Fibroblast of lung (primary cell): Measurements from ENCODE around the gene ZBTB22. TPM values are rescaled to one million over a fixed set of nuclear protein-coding genes. Genes with fewer than 3 reads are reported as not detected.
"Not testable (repeated sequence)": the region's sequence is repeated elsewhere in the genome, so short reads cannot be mapped to it uniquely, and the experiment has no call there.

Experiments used
- DNase-seq, 2 donors: peaks; one replicate each; pipeline versions ENCODE4 v3.0.0 to v3.0.0-alpha.2; 2010; ENCODE audit warnings: low read depth in 2 of 2
- H2AFZ ChIP-seq: 2 replicates; pipeline ENCODE4 v1.5.1; 2012; ENCODE audit warnings: low read length, control low read depth, inconsistent platforms
- H3K27ac ChIP-seq: 2 replicates; pipeline ENCODE4 v1.5.1; 2011; ENCODE audit warnings: low read length, control low read depth; ENCODE audit not compliant: insufficient read depth
- H3K27me3 ChIP-seq: 2 replicates; pipeline ENCODE4 v1.5.1; 2011; ENCODE audit warnings: mild to moderate bottlenecking, low read length; ENCODE audit not compliant: control insufficient read depth, insufficient read depth
- H3K36me3 ChIP-seq: 2 replicates; pipeline ENCODE4 v1.5.1; 2011; ENCODE audit warnings: low read length; ENCODE audit not compliant: control insufficient read depth, insufficient read depth
- H3K4me1 ChIP-seq: 2 replicates; pipeline ENCODE4 v1.5.1; 2011; ENCODE audit warnings: low read length; ENCODE audit not compliant: control insufficient read depth, insufficient read depth; ENCODE audit errors: extremely low read depth
- H3K4me2 ChIP-seq: 2 replicates; pipeline ENCODE4 v1.5.1; 2011; ENCODE audit warnings: low read length, control low read depth; ENCODE audit not compliant: insufficient read depth; ENCODE audit errors: extremely low read depth
- H3K4me3 ChIP-seq, 4 experiments: fragments of 200-600 bp in 1 of 4; sonication (generic) in 1 of 4; replicated peaks in 1 of 4; 2 replicates each; pipeline ENCODE4 v1.5.1; 2011 to 2016; ENCODE audit warnings: low read length in 4 of 4, low read depth in 3 of 4, mild to moderate bottlenecking in 3 of 4, control low read depth in 2 of 4, inconsistent platforms in 1 of 4, mixed read lengths in 1 of 4; ENCODE audit not compliant: insufficient read depth in 1 of 4; ENCODE audit errors: control extremely low read depth in 1 of 4
- H3K79me2 ChIP-seq: 2 replicates; pipeline ENCODE4 v1.5.1; 2012; ENCODE audit warnings: mild to moderate bottlenecking, low read length, inconsistent platforms; ENCODE audit not compliant: control insufficient read depth, insufficient read depth
- H3K9ac ChIP-seq: 2 replicates; pipeline ENCODE4 v1.5.1; 2011; ENCODE audit warnings: mild to moderate bottlenecking, low read length, control low read depth; ENCODE audit not compliant: insufficient read depth
- H3K9me3 ChIP-seq: 2 replicates; pipeline ENCODE4 v1.5.1; 2012; ENCODE audit warnings: low read depth, low read length; ENCODE audit not compliant: control insufficient read depth, insufficient read depth
- H4K20me1 ChIP-seq: 2 replicates; pipeline ENCODE4 v1.5.1; 2011; ENCODE audit warnings: low read length; ENCODE audit not compliant: control insufficient read depth, insufficient read depth; ENCODE audit errors: extremely low read depth
- EZH2 ChIP-seq: IDR thresholded peaks from 2 replicates; pipeline ENCODE4 v1.5.1; 2012; ENCODE audit warnings: low read length, control low read depth, mild to moderate bottlenecking; ENCODE audit errors: missing control alignments
- polyA plus RNA-seq, 2 donors: library from polyadenylated mRNA; depleted of rRNA in 1 of 2; stranded (reverse) in 1 of 2; unstranded in 1 of 2; fragments of >200 nt; gene quantifications; 2 replicates each; pipeline ENCODE4 v1.2.1, GENCODE V29; 2011 to 2012; ENCODE audit warnings: missing spikeins in 1 of 2
- total RNA-seq: library from RNA; depleted of rRNA; stranded (reverse); fragments of >200 nt; gene quantifications from 2 replicates; pipeline ENCODE4 v1.2.1, GENCODE V29; 2014
- TF ChIP-seq, protein P1 (sequence below), 2 donors: IDR thresholded peaks in 1 of 2; conservative IDR thresholded peaks in 1 of 2; 1 replicate in 1 of 2; 2 replicates in 1 of 2; pipeline ENCODE4 v1.5.1; 2011 to 2012; ENCODE audit warnings: low read length in 2 of 2, control low read depth in 1 of 2, inconsistent platforms in 1 of 2, low read depth in 1 of 2, mild to moderate bottlenecking in 1 of 2

Gene ZBTB22
- total and polyA plus RNA-seq, 2 donors (not counting 1 experiment from before 2014, with no cell fraction given) = 8.9 to 31.2 TPM

DNA sequence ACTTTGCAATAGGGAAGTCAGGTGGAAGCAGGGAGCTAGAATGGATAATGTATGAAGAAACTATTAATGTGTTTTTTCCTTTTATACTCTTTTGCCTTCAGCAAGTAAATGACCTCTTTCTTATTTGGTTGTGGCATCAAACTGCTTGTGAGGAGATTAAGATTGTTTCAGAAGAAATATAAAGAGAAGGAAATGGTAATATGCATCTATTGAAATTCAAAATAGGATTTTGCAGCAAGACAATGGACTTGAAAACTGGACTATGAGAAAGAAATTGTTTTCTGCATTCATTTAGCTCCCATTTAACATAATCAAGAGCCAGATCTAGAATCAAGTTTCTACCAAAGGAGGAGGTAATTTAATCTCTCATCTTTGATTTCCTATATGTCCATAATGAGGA, 41.8 kb upstream of the ZBTB22 start:
- Histone ChIP-seq H3K4me2 (no peak overlapping the region), H3K36me3 (no peaks in the 10 kb centered on the region), H3K9me3 (no peaks in the 10 kb centered on the region), H3K4me3 (no peak overlapping the region), H3K27me3 (peaks cover 9% of the 10 kb centered on the region), H2AFZ (no peak overlapping the region), H4K20me1 (no peaks in the 10 kb centered on the region), H3K27ac (no peak overlapping the region), H3K4me1 (peaks cover under 1% of the 10 kb centered on the region), H3K79me2 (no peaks in the 10 kb centered on the region), H3K9ac (no peak overlapping the region)
- DNase-seq = no peak
- TF ChIP-seq EZH2 = no peak
- TF ChIP-seq, protein P1, sequence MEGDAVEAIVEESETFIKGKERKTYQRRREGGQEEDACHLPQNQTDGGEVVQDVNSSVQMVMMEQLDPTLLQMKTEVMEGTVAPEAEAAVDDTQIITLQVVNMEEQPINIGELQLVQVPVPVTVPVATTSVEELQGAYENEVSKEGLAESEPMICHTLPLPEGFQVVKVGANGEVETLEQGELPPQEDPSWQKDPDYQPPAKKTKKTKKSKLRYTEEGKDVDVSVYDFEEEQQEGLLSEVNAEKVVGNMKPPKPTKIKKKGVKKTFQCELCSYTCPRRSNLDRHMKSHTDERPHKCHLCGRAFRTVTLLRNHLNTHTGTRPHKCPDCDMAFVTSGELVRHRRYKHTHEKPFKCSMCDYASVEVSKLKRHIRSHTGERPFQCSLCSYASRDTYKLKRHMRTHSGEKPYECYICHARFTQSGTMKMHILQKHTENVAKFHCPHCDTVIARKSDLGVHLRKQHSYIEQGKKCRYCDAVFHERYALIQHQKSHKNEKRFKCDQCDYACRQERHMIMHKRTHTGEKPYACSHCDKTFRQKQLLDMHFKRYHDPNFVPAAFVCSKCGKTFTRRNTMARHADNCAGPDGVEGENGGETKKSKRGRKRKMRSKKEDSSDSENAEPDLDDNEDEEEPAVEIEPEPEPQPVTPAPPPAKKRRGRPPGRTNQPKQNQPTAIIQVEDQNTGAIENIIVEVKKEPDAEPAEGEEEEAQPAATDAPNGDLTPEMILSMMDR (conservative IDR thresholded peaks at IDR 0.05 in 1 of 2, IDR thresholded peaks at IDR 0.05 in 1 of 2; ENCODE audit: low read depth in 1 of 2, low read length in 2 of 2) = no peak

DNA sequence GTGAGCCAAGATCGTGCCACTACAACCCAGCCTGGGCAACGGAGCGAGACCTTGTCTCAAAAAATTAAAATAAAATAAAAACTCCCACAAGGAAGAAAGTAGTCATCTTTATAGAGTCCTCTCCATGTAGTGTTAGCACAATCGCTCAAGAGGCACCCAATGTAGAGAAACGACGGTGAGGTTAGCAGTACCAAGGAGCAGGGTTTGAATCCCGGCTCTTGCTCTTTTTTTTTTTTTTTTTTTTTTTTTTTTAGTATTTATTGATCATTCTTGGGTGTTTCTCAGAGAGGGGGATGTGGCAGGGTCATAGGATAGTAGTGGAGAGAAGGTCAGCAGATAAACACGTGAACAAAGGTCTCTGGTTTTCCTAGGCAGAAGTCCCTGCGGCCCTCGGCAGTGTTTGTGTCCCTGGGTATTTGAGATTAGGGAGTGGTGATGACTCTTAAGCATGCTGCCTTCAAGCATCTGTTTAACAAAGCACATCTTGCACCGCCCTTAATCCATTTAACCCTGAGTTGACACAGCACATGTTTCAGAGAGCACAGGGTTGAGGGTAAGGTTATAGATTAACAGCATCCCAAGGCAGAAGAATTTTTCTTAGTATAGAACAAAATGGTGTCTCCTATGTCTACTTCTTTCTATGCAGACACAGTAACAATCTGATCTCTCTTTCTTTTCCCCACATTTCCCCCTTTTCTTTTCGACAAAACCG, 39.8 kb upstream of the ZBTB22 start:
- H3K4me2 ChIP-seq, H3K9me3 ChIP-seq, H2AFZ ChIP-seq, H3K79me2 ChIP-seq, H3K27ac ChIP-seq, H3K4me3 ChIP-seq, H4K20me1 ChIP-seq, DNase-seq, H3K36me3 ChIP-seq, H3K9ac ChIP-seq, H3K4me1 ChIP-seq: not testable (repeated sequence)
- peaks cover 13% of the 10 kb centered on the region for H3K27me3 ChIP-seq

DNA sequence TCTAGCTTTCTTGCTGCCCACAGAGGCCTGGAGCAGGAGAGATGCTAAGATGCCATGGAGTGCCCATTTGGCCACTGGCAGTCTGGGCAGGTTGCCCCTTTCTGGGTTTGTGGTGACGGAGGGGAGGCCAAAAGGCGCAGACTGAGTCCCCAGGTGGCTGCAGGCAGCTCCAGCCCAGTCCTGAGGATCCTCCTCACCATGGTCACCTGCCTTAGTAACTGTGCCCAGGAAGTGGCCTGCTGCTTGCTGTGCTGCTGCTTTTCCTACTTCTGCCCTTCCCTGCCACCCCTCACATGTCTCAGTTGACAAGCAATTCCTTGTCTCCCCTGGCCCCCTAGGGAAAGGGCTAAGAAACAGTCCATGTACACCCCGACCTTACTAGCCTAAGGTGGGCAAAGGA, 38.8 kb upstream of the ZBTB22 start:
- Histone ChIP-seq H3K4me2 (no peak overlapping the region), H3K9me3 (no peaks in the 10 kb centered on the region), H4K20me1 (no peaks in the 10 kb centered on the region), H3K9ac (no peak overlapping the region), H2AFZ (no peak overlapping the region), H3K4me3 (no peak overlapping the region), H3K27me3 (peaks cover 13% of the 10 kb centered on the region), H3K4me1 (no peaks in the 10 kb centered on the region), H3K36me3 (no peaks in the 10 kb centered on the region), H3K79me2 (no peaks in the 10 kb centered on the region), H3K27ac (no peak overlapping the region)
- TF ChIP-seq EZH2 = no peak
- TF ChIP-seq, protein P1 (conservative IDR thresholded peaks at IDR 0.05 in 1 of 2, IDR thresholded peaks at IDR 0.05 in 1 of 2; ENCODE audit: low read depth in 1 of 2, low read length in 2 of 2) = no peak
- DNase-seq = no peak

DNA sequence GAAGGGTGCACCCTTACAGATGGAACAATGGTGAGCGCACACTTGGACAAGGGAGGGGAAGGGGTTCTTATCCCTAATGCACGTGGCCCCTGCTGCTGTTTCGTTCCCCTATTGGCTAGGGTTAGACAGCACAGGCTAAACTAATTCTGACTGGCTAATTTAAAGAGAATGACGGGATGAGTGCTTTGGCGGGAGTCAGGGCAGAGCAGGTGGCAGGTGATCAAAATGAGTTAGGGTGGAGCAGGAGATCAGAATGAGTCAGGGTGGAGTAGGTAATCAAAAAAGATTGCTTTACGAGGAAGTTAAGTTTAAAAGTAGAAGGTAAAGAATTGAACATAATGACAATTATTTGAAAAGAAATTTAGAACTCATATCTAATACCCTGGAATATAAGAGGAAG, 38.3 kb upstream of the ZBTB22 start:
- not testable (repeated sequence) for H3K27ac ChIP-seq, H3K9me3 ChIP-seq, H2AFZ ChIP-seq

More for the DNA sequence above, 38.3 kb upstream of the ZBTB22 start:
- H3K4me3 ChIP-seq, H3K4me1 ChIP-seq, H3K9ac ChIP-seq, H3K4me2 ChIP-seq, H4K20me1 ChIP-seq, H3K79me2 ChIP-seq, H3K36me3 ChIP-seq, DNase-seq: not testable (repeated sequence)
- H3K27me3 ChIP-seq = peaks cover 13% of the 10 kb centered on the region
